ENCODE measurements around the gene PARD3.
A peak's percentile ranks its signal among the peaks of the same experiment; 100 is the strongest.
"Not testable (repeated sequence)": the region's sequence is repeated elsewhere in the genome, so short reads cannot be mapped to it uniquely, and the experiment has no call there.

PARD3 gene

DNA sequence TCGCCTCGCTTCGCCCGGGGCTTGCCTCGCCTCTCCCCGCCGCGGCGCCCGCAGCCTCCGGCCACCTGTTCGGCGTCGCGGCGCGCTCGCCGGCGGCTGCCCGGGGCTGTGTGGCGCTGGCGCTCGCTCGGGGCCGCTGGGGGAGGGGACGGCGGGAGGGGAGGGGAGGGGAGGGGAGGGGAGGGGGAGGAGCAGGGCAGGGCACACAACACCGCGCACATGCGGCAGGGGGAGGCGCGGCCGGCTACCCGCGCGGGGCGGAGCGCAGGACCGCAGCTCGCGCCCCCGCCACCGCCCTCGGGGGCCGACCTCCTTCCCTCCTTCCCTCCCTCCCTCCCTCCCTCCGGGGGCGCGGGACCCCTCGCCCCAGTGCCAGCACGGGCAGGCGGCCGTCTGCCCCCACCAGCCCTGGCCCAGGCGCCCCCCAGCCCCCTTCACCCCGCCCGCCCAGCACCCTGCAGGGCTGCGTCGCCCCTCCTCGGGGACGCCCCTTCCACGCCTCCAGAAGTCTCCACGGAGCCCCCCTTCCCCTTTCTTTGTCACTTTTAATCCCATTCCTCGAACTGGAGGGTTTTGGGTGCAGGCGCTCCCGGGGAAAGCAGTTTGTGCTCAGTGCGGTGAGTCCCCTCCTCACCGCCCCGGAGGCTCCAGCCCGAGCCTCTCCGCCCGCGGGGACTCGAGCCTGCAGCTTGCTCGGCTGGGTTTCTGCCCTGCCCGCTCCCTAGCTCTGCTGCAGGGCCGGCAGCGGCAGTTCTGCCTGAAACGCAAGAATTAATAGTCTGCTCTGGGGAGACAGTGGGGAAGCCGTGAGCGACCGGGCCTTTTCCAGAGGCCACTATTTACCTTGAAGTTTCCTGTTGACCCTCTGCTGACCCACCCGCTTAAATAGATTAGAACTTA, at the start of gene PARD3:
Gene PARD3, minus strand, starts transcription at position 112 of the 900 bp plus-strand sequence. CDS start 301 bp downstream, outside the sequence.
- FAIRE-seq: no peak

DNA sequence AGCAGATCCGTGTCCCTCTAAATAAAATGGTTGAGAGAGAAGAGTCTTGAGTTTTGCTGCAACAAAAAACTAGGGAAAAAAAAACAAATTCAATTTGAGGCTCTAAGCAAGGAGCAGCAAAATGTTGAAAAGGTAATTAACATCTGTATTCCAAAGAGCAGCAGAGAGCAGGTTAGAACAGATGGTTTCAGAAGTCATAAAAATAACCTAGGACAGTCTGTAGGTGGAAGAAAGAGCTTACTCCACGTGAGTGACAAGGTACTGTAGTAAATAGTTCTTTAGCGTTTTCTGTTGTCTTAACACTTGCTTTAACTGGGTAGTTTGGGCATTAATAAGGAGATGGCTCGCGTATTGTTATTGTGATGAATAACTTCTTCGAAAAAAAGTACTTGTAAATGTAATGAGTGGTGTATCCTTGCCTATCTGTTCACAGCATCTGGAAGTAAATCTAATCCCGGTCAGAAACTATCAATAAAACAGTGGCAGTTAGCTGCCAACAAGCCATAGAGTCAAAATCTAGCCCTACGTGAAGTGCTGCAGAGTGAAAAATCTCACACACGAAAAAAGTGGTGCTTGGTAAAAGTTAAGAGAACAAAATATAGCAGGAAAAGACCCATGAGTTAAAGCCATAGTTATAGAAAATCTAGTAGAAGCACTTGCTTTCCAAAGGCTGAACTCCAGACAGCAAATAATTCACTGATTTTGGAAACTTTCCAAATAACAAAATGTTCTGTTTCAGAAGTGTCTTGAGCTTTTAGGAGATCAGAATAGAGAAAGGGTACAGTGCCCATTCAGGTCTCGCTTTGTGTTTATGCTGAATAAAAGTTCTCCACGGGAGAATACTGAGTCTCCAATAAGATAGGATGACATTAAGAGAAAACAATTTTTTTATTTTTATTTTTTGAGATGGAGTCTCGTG, 49.3 kb upstream of the PARD3 start:
- no peak for FAIRE-seq

- no peak for FAIRE-seq
These were observed 47.8 kb upstream of the PARD3 start for GRCh38 chr10:34862892-34863291.

- FAIRE-seq: no peak
These were observed 46.4 kb upstream of the PARD3 start for GRCh38 chr10:34861293-34862021.

GRCh38 chr10:34859170-34859569, 44.1 kb upstream of the PARD3 start:
- no peak for FAIRE-seq

- FAIRE-seq: no peak
These were observed 42.9 kb upstream of the PARD3 start for GRCh38 chr10:34858003-34858402.

- peak; percentile 63 for FAIRE-seq
These were observed 39.1 kb upstream of the PARD3 start for GRCh38 chr10:34854147-34854601.

DNA sequence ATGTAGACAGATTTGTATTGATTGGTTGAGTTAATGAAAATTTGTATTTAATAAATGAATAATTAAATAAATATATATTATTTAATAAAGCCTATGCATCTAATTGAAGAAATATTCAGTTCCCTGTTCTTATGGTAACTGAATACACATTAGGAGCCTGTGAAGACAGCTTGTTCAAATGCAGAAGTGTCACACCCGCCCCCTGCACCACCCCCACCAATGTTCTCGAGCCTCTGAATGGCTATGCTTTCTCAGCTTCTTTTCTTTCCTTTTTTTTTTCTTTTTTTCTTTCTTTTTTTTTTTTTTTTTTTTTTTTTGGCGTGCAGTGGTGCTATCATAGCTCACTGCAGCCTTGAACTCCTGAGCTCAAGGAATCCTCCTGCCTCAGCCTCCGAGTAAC, 38.3 kb upstream of the PARD3 start:
- no peak for FAIRE-seq

GRCh38 chr10:34850558-34850957, 35.5 kb upstream of the PARD3 start:
- no peak for FAIRE-seq

- FAIRE-seq: no peak
These were observed 34.9 kb upstream of the PARD3 start for GRCh38 chr10:34850036-34850435.

DNA sequence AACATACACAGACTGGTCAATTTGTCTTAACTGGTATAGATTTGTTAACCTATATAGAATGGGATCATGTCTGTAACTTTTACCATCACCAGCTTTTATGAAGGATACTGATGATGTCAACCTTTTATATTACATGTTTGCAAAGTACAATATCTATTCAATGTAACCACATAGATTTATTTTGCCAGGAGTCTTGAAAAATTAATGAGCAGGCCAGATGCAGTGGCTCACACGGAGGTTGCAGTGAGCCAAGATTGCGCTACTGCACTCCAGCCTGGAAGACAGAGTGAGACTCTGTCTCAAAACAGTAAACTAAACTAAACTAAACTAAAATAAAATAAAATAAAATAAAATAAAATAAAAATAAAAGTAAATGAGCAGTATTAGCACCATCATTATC, 30.0 kb upstream of the PARD3 start:
- peak; percentile 83 for FAIRE-seq

DNA sequence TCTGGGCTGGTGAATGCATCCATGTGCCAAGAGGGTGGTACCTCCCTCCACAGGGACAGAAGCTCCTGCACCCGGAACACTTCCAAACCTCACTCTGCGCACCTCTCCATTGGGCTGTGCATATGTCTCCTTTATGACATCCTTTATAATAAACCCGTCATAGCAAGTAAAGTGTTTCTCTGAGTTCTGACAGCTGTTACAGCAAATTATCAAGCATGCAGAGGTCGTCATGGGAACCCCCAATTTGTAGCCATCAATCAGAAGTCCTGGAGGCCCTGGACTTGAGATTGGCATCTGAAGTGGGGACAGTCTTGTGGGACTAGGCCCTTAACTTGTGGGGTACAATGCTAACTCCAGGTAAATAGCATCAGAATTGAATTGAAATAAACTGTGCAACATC, 29.4 kb upstream of the PARD3 start:
- FAIRE-seq: no peak

- not testable (repeated sequence) for FAIRE-seq
These were observed 28.4 kb upstream of the PARD3 start for GRCh38 chr10:34843470-34843869.

DNA sequence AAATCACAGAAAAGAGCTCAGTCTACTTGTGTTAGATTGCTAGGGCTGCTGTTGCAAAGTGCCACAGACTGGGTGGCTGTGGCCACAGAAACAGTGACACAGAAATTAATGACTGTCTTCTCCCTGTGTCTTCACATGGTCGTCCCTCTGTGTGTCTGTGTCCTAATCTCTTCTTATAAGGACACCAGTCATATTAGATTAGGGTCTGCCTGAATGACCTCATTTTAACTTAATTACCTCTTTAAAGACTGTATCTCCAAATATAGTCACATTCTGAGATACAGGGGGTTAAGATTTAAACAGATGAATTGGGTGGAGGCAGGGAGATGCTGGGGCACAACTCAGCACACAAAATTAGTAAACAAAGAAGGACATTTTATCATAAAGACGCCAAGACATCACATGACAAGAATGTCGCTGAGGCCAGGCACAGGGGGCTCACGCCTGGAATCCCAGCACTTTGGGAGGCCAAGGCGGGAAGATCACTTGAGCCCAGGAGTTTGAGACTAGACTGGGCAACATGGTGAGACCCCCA, 23.3 kb upstream of the PARD3 start:
- no peak for FAIRE-seq

GRCh38 chr10:34835908-34836508, 20.9 kb upstream of the PARD3 start:
- FAIRE-seq: no peak

DNA sequence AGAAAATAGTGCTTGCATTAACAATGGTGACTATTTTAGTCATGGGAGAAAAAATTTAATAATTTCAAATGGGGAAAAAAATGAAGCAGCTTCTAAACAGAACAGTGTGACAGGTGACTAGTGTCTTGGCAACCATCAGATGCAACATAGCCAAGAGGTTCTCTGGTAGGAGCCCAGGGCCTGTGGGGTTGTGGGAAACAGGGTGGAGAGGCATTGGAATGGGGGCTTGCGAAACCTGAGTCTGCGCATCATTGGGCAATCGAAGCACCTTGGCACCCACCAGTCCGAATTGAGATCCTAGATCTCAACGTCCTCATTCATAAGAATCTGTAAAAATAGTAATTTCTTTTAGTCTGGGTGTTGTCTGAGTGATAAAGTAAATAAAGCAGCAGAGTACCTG, 19.2 kb upstream of the PARD3 start:
- FAIRE-seq: no peak

DNA sequence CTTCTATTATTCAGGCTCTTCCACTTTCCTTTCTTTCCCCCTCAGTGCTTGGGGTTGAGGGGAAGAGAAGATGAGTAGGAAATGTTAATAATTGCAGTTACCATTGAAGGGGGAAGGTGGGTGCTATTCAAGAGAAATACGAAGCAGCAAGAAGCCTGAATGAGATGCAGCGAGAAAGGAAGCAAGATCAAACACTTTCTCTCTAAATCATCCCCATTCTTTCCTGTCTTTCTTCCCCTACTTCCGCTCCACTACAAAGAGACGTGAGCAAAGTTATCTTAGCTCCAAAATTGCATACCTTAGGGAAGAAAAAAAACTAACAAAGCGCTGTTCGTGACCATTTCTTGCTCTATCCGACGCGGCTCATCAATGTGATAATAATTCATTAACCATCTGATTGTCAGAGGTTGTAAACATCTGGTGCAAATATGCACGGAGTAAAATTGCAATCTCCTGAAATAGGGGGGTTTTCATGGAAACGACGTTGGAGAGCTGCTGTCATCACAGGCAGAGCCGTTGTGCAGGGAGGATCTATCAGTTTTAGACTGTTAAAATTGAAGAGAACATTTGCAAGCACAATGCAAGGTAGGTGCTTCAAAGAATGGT, 15.2 kb upstream of the PARD3 start:
- FAIRE-seq: no peak

- FAIRE-seq: no peak
These were observed 12.0 kb upstream of the PARD3 start for GRCh38 chr10:34826857-34827766.

DNA sequence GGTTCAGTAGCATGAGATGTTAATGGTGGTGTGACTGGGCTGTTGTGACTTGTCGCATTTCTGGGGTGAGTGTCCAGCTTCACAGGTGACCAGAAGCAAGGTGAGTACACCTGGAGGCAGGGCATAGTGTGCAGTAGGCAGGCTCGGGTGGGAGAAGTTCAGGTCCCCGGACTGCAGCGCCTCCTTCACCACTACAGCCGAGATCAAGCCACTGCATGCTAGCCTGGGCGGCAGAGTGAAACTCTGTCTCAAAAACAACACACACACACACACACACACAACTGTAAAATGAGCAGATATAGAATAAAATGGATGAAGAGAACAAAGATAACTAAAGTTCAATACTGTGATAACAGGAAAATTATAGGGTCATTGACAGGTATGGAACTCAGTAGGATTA, 11.1 kb upstream of the PARD3 start:
- no peak for FAIRE-seq

DNA sequence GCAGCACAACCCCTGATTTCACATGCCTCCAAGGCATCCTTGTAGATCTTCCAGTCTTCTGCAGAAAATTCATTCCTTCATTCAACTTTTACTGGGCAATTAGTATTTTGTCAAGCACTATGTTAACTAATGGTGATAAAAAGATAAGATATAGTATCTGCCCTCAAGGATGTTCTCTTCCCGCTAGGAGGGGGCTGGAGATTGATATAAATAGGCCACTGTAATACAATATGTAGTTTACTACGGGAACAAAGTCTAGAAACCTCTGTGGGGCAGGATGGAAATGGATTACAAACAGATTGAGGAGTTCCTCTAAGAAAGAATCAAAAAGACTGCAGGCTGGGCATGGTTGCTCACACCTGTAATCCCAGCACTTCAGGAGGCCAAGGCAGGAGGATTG, 10.3 kb upstream of the PARD3 start:
- no peak for FAIRE-seq

DNA sequence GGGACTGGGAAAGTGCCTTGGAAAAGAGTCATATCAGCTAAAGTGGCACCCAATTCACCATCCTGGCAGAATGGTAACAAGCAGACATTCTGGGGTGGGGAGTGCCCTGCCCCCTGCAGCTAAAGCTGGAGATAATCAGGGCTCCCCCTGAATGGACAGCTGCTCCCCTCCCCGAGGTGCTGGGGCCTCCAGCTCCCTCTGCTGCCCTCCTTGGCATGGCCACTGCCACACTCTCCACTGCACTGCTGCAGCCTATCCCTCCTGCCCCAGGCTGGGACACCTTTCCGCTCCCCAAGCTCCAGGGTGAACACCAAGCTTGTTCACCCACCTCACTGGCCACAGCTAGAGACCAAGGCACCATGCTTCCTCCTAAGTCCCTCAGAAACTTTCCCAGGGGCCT, 9.8 kb upstream of the PARD3 start:
- no peak for FAIRE-seq
